Esophagus muscularis mucosa (tissue), 4 donors: ENCODE results near the gene GABRB3. TPM values are rescaled to one million over a fixed set of nuclear protein-coding genes. Genes with fewer than 3 reads are reported as not detected.
A peak's percentile ranks its signal among the peaks of the same experiment; 100 is the strongest.

Experiments used
- DNase-seq: peaks from one replicate; pipeline ENCODE4 v3.0.0-alpha.2; 2017; ENCODE audit errors: extremely low spot score
- H3K27ac ChIP-seq, 4 donors: fragments of 200-600 bp; sonication (generic); replicated peaks in 1 of 4; 1 replicate in 3 of 4; 2 replicates in 1 of 4; pipeline ENCODE4 v1.5.1; 2016 to 2019; ENCODE audit warnings: mild to moderate bottlenecking in 1 of 4
- H3K27me3 ChIP-seq, 4 donors: fragments of 200-600 bp; sonication (generic); one replicate each; pipeline versions ENCODE4 v1.5.1 to v1.6.0; 2016 to 2019
- H3K36me3 ChIP-seq, 4 donors: fragments of 200-600 bp; sonication (generic); one replicate each; pipeline ENCODE4 v1.5.1; 2016 to 2019
- H3K4me1 ChIP-seq, 4 donors: fragments of 200-600 bp; sonication (generic); one replicate each; pipeline ENCODE4 v1.5.1; 2016 to 2019
- H3K4me3 ChIP-seq, 4 donors: fragments of 200-600 bp; sonication (generic); 1 replicate in 2 of 4; 2 replicates in 2 of 4; pipeline ENCODE4 v1.5.1; 2016 to 2019; ENCODE audit warnings: mild to moderate bottlenecking in 4 of 4, moderate library complexity in 1 of 4
- H3K9me3 ChIP-seq, 4 donors: fragments of 200-600 bp; sonication (generic); 1 replicate in 3 of 4; 2 replicates in 1 of 4; pipeline ENCODE4 v1.5.1; 2016 to 2019
- CTCF ChIP-seq, 3 experiments: fragments of 200-600 bp in 2 of 3; fragments of 450-650 bp in 1 of 3; sonication (generic) in 2 of 3; IDR thresholded peaks; one replicate each; pipeline ENCODE4 v1.5.1; 2017 to 2019; ENCODE audit warnings: antibody characterized with exemption in 3 of 3, mild to moderate bottlenecking in 2 of 3, moderate library complexity in 1 of 3
- EP300 ChIP-seq: sonication (generic); formaldehyde crosslinking; IDR thresholded peaks from one replicate; pipeline ENCODE4 v1.6.1; 2017; ENCODE audit warnings: antibody characterized with exemption
- POLR2A ChIP-seq: fragments of 450-650 bp; IDR thresholded peaks from one replicate; pipeline ENCODE4 v1.6.1; 2017; ENCODE audit warnings: antibody characterized with exemption, moderate library complexity, mild to moderate bottlenecking, low read depth
- POLR2AphosphoS5 ChIP-seq, 2 donors: sonication (generic); formaldehyde crosslinking; IDR thresholded peaks; one replicate each; pipeline ENCODE4 v1.6.1; 2017; ENCODE audit warnings: antibody characterized with exemption in 2 of 2
- WGBS: methylation state at CpG from one replicate; pipeline ENCODE4 v1.1.5; 2018; 5-methylcytosine and 5-hydroxymethylcytosine counted together
- intact Hi-C: fragments of 100-400 bp; cut with DNase I; formaldehyde crosslinking; loops from one replicate; pipeline ENCODE4 v1.15.1; 2023
- total RNA-seq, 4 donors: library from RNA; depleted of rRNA; stranded (reverse); fragments of >200 nt; gene quantifications; one replicate each; pipeline versions ENCODE4 v1.1.0 to v1.2.1, GENCODE V29; 2016

GABRB3 gene
- total RNA-seq, 4 donors from 2014 or later: 3.0 to 7.9 (median 4.2) TPM

DNA sequence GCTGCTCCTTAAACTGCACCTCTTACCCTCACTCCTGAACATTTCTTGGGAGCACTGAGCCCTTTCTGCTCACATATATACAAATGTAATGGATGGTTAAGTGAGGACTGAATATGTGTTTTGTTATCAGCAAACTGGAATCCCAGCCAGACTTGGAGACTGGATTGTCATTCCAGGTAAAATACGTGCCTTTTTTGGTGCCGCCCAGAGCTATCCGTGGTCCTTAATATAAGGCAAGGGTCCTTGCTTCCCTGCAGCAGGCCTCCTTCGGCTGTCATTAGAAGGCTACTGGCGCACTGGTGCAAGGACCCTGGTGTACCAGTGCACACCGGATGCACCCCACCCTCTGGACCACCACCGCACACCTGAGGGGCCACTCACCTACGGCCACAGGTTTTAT is 1.1 kb upstream of the GABRB3 start:
- intact Hi-C loops: no loop called here

GRCh38 chr15:26773067-26773877 is 406 bp upstream of the GABRB3 start:
- no peak for DNase-seq
- TF ChIP-seq POLR2AphosphoS5 (IDR thresholded peaks at IDR 0.05) (no peak), CTCF (IDR thresholded peaks at IDR 0.05) (no peak), POLR2A (no peak), EP300 (no peak)
- 1% methylated on average over 26 of the region's 102 CpGs for WGBS
- Histone ChIP-seq H3K36me3 (no peaks in the 10 kb centered on the region), H3K27ac (no peak overlapping the region), H3K4me1 (peaks cover 6 to 26% (median 22%) of the 10 kb centered on the region in 4 donors), H3K4me3 (peak overlapping the region; percentile 56 to 67 (median 60)), H3K27me3 (peaks cover 0 to 63% (median 14%) of the 10 kb centered on the region in 4 donors), H3K9me3 (no peaks in the 10 kb centered on the region)
- intact Hi-C loops: no loop called here

More for the DNA sequence above, 1.1 kb upstream of the GABRB3 start:
- 6% methylated on average over 7 of the region's 8 CpGs for WGBS
- Histone ChIP-seq H3K27ac (no peak overlapping the region), H3K36me3 (no peaks in the 10 kb centered on the region), H3K27me3 (peaks cover 0 to 63% (median 14%) of the 10 kb centered on the region in 4 donors), H3K9me3 (no peaks in the 10 kb centered on the region), H3K4me1 (peaks cover 6 to 26% (median 22%) of the 10 kb centered on the region in 4 donors), H3K4me3 (peak overlapping the region in 1 of 4 donors; percentile 56)
- DNase-seq: no peak
- TF ChIP-seq POLR2A (no peak), POLR2AphosphoS5 (IDR thresholded peaks at IDR 0.05) (no peak)

- H3K27me3 ChIP-seq: peaks cover 0 to 70% (median 14%) of the 10 kb centered on the region in 4 donors
- no peak for DNase-seq
- peaks cover 6 to 26% (median 22%) of the 10 kb centered on the region in 4 donors for H3K4me1 ChIP-seq
- peak overlapping the region; percentile 56 to 67 (median 60) for H3K4me3 ChIP-seq
- TF ChIP-seq POLR2AphosphoS5 (IDR thresholded peaks at IDR 0.05) (no peak), EP300 (no peak), POLR2A (no peak), CTCF (IDR thresholded peaks at IDR 0.05) (no peak)
- WGBS: 3% methylated on average over 22 of the region's 32 CpGs
- H3K9me3 ChIP-seq: no peaks in the 10 kb centered on the region
- intact Hi-C loops: no loop called here
- H3K36me3 ChIP-seq: no peaks in the 10 kb centered on the region
- H3K27ac ChIP-seq: no peak overlapping the region
These were observed 1.2 kb downstream of the GABRB3 start for GRCh38 chr15:26771578-26772153.

GRCh38 chr15:26771168-26771567 is 1.7 kb downstream of the GABRB3 start:
- intact Hi-C loops: no loop called here
- DNase-seq: no peak
- Histone ChIP-seq H3K4me3 (no peak overlapping the region), H3K27ac (no peak overlapping the region), H3K4me1 (peaks cover 6 to 26% (median 22%) of the 10 kb centered on the region in 4 donors), H3K9me3 (no peaks in the 10 kb centered on the region), H3K27me3 (peaks cover 0 to 70% (median 14%) of the 10 kb centered on the region in 4 donors), H3K36me3 (no peaks in the 10 kb centered on the region)
- 25% methylated on average over 10 of the region's 10 CpGs for WGBS
- TF ChIP-seq CTCF (IDR thresholded peaks at IDR 0.05) (no peak), POLR2A (no peak), POLR2AphosphoS5 (IDR thresholded peaks at IDR 0.05) (no peak), EP300 (no peak)

- intact Hi-C loops: no loop called here
- WGBS: 24% methylated on average over 5 of the region's 5 CpGs
- no peaks in the 10 kb centered on the region for H3K36me3 ChIP-seq
- DNase-seq: no peak
- H3K9me3 ChIP-seq: no peaks in the 10 kb centered on the region
- no peak for TF ChIP-seq EP300
- TF ChIP-seq CTCF (IDR thresholded peaks at IDR 0.05): no peak
- no peak for TF ChIP-seq POLR2A
- no peak for TF ChIP-seq POLR2AphosphoS5 (IDR thresholded peaks at IDR 0.05)
- H3K4me3 ChIP-seq: no peak overlapping the region
- no peak overlapping the region for H3K27ac ChIP-seq
- peaks cover 2 to 10% (median 9%) of the 10 kb centered on the region in 4 donors for H3K4me1 ChIP-seq
- peaks cover 0 to 38% (median 11%) of the 10 kb centered on the region in 4 donors for H3K27me3 ChIP-seq
These were observed 5.6 kb downstream of the GABRB3 start for GRCh38 chr15:26767169-26767670.
